LNCAP (cell line): Measurements from ENCODE around the gene FGR.

Experiments used
- CTCF ChIP-seq: fragments of 450-650 bp; IDR thresholded peaks from 2 replicates; pipeline ENCODE4 v1.5.1; 2017; ENCODE audit warnings: mild to moderate bottlenecking

The FGR gene

DNA sequence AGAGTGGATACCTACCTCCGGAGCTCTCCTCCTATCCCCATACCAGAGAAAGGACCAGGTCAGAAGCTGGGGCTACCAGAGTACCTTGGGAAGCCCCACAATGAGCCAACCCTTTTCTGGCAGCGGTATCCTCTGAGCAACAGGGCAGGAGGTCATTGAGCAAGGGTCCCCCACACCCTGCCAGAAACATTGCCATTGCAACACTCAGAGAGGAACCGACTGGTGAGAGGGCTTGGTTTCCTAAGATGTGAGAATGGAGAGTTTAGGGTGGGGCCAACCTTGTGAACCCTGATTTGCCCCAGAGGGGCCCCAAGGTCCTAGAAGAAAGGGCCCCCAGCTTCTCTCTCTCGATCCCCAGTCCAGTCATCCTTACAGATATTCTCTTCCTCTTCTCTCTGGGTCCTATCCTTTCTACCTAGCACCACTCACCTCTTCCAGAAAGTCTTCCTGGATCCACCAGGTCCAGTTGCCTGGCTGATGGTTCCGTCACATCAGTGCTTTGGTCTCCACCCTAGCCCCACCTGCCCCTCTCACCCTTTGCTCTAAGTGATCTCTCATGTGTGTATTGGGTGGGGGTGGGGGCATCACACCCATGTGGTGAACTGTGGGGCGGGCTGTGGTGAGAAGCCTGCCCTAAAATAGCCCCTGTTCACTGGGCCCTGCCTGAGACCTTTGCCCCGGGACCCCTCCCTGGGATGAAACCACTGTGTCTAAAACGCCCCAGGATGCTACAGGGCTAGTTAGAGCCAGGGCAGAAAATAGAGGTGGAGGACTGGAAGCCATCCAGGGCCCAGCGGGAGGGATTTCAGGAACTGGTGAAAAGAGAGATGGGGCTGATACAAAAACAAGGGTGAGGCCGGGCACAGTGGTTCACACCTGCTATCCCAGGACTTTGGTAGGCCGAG, 8.7 kb downstream of the FGR start:
- TF ChIP-seq CTCF: no peak

- TF ChIP-seq CTCF: no peak
Observed at GRCh38 chr1:27624467-27625178, 10.4 kb downstream of the FGR start.

DNA sequence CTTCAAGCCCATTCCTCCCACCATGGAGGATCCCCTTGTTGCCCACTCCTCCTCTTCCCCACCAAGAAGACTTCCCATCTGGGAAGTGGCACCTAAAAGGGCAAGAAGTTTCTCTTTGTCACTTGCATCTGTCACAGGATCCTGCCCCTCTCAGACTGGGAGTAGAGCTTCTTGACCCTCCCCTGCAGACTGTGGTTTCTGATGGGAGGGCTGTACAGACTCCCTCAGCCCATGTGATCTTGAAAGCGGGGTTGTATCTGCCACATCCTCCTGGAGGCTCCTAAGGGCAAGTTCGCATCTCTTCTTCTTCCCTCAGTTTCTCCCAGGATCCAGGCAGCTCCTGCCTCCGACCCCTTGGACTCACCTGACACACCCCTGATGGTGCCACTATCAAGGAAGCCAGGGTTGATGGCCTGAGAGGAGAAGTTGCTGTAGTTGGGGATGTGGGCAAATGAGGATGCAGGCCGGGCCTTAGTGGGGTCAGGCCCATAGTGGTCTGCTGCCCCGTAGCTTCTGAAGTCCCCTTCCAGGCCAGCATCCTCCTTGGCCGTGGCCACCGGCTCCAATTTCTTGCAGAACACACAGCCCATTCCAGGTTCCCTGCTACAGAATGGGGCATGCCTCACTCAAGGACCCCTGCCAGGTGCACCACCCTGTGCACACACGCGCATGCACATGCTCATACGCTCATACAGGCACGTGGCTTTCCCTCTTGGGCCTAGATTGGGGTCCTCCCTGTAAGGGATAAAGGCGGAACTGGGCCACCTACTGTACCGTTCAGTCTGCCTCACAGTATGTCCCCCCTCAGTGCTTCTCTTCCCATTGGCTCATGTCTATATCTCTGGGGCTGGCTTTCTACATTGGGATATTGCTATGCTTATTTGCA, 11.4 kb downstream of the FGR start:
- TF ChIP-seq CTCF: no peak

- no peak for TF ChIP-seq CTCF
Observed at GRCh38 chr1:27622828-27623227, 12.2 kb downstream of the FGR start.

DNA sequence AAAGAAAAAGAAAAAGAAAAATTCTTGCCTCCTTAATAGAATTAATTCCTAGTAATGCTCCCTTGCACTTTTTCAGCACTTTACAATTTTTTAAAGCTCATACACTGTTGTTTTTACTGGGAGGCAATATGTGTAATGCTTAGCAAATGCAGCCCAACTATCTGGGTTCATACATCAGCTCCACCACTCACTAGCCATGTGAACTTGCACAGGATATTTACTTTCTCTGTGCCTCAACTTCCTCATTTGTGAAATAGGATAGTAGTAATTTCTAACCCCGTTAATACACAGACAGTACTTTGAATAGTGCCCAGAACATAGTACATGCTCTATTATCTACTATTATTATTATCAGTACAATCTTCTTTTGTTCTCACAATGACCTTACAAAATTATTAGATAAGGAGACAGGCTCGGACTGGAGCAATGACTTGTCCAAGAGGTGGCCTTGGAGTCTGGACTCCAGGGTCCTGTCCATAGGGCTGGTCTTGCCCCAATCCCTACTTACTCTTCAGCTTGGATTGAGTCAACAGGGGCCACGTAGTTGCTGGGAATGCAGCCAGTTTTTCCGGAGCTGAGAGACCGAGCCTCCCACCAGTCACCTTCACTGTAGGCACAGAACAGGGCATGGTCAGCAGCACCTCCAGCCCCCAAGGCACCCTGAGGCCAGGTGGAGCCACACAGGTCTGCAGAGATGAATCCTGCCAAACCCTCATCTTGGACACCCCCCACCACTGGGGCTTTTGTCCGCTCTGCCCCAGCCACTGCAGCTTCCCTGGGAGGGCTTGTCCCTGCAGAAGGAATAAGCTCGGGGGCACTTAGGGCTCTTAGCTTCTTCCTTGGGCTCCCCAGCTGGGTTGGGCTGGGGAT, 13.7 kb downstream of the FGR start:
- TF ChIP-seq CTCF: no peak

DNA sequence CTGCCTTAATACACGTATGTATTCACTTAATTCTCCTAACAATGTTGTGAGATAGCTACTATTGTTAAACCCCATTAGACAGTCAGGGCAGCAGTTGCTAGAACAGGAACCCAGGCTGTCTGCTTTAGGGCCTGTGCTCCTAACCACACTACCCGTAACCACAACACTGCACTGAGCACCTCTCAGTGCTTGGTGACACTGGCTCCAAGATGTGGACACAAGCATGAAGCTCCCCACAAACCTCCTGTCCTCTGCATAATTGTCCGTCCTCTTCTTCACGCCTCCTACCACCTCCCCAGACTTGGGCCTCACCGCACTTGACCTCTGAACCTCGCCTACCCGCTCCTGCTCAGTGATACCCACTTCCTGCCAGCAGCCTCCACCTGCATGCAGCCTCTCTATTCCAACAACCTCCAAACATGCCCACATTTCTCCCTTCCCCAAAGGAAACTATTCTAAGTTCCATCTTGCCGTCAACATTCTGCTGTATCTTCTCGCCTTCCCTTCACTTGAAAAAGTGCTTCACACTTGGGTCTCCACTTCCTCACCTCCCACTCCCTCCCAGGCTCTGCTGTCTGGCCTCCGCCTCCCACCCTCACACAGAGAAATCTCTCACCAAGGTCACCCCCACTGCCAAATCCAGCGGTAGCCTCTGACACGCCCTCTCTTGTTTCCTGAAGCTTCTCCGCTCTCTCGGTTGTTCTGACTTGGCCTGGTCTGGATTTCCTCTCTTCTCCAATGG, 16.5 kb downstream of the FGR start:
- no peak for TF ChIP-seq CTCF
